Choroid plexus epithelial cell (primary cell): ENCODE data around the gene THSD4.

Experiments used
- DNase-seq: peaks from one replicate; pipeline ENCODE4 v3.0.0-alpha.2; 2010; ENCODE audit warnings: low read depth
- H3K4me3 ChIP-seq: 2 replicates; pipeline ENCODE4 v1.5.1; 2011; ENCODE audit warnings: low read depth, mild to moderate bottlenecking, control low read depth, low read length, moderate library complexity
- CTCF ChIP-seq: conservative IDR thresholded peaks from 2 replicates; pipeline ENCODE4 v1.5.1; 2011; ENCODE audit warnings: low read depth, mild to moderate bottlenecking, control low read depth, inconsistent platforms, low read length, moderate library complexity

Gene THSD4

DNA sequence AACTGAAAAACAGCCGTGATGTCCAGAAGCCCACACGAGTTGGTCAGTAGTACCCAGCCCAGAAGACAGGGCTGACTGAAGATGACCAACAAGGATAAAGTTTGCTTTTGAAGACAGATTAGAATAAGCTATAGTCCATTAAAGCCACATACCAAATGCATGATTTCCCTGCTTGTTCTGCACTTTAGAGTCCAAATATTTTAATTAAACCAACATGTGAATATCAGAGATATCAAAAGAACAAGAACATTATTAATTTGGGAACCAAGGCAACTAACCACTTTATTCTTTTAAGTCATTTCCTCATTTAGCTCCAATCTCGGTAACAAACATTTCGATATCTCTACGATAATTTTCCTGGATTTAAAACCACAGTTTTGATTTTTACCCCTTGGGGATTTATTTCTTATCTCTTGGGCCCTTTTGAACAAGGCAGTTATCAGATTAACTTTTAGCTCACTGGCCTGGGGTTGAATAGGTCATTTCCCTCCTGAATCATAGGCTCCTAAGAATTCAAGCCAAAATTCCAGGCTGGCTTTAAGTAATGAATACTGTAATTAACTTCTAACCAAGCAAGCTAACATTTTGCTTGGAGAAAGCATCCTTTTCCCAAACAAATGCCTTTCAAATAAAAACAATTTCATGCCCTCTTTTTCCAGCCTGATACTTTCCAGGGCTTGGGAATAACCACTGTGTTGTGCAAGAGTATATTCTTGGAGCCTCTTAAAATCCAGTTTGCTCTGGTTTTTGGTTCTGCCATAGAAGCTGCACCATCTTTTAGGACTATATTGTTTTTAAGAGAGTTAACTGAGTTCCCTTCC, 592.2 kb downstream of the THSD4 start:
- no peak overlapping the region for H3K4me3 ChIP-seq
- no peak for TF ChIP-seq CTCF
- DNase-seq, result no peak

- no peak for TF ChIP-seq CTCF
- no peak for DNase-seq
- H3K4me3 ChIP-seq, result no peak overlapping the region
These were observed 592.8 kb downstream of the THSD4 start for GRCh38 chr15:71708051-71708429.

DNA sequence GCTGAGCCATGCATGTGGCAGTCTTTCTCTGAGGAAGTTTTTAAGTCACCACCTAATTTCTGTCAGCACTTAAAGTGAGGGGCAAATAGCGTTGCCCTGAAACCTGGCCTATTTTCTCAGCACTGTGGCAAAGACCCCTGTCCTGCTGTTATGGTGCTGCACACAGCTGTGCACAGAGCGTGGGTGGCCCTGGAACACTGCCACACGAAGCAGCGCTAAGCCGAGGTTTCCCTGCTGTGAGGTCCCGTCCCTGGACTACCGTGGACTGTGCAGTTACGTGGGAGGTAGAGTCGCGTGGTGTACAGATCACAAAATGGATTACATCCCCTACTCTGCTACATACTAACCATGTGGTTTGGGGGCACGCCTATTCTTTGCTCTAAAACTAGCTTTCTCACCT, 593.5 kb downstream of the THSD4 start:
- H3K4me3 ChIP-seq, result no peak overlapping the region
- TF ChIP-seq CTCF, result no peak
- peak; percentile 75 for DNase-seq

- no peak for DNase-seq
- no peak for TF ChIP-seq CTCF
- no peak overlapping the region for H3K4me3 ChIP-seq
These were observed 594.6 kb downstream of the THSD4 start for GRCh38 chr15:71709808-71710418.

DNA sequence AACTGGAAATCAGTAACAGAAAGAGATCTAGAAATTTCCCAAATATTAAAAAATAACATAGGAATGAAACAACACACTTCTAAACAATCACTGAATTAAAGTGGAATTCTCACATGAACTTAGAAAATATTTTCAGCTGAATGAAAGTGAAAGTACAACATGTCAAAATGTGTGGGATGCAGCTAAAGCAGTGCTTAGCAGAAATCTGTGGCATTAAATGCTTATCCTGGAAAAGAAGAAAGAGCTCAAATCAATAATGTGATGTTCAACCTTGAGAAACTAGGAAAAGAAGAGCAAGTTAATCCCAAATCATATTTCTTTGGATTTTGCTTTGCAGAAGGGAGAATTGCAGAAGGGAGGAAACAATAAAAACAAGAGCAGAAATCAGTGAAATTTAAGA, 596.9 kb downstream of the THSD4 start:
- TF ChIP-seq CTCF, result no peak
- H3K4me3 ChIP-seq, result no peak overlapping the region
- DNase-seq, result peak; percentile 40

GRCh38 chr15:71713191-71713809, 598.0 kb downstream of the THSD4 start:
- no peak for TF ChIP-seq CTCF
- no peak for DNase-seq

More at GRCh38 chr15:71713191-71713809, 598.0 kb downstream of the THSD4 start:
- H3K4me3 ChIP-seq, result no peak overlapping the region
